ENCODE results near the gene MRPL36.

Gene MRPL36

GRCh38 chr5:1762883-1763547 lies 36.6 kb downstream of the MRPL36 start:
- no peak for DNase-seq

DNA sequence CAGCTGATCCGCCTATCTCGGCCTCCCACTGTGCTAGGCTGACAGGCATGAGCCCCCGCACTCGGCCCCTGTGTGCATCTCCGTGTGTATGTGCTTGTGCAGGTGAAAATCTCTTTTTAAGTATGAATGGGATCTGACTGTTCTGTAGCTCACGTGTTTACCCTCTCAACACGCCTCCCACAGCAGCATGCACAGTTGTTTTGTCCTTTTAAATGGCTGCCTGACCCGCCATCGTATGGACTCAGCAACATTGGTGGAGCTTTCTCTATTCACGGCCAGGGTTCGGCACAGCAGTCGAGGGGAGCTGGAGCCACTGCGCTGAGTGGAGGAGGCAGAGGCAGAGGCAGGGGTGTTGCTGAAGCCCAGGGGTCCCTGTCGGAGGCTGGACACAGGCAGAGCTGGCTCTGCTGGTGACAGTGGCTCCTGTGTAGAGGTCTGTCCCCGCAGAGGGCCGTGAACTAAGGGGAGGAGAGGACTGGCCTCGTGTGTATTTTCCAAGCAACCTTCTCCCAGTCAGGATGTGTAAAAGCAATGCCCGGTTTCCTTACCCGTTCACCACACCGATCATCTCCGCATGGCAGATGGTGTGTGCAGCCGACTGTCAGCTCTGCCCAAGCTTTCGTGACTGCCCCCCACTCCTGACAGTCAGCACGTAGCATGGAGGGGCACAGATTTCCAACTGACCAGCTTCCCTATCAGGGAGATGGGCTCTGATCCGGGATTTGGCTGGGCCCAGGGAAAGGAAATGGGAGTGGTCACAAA lies 37.3 kb downstream of the MRPL36 start:
- no peak for DNase-seq

DNA sequence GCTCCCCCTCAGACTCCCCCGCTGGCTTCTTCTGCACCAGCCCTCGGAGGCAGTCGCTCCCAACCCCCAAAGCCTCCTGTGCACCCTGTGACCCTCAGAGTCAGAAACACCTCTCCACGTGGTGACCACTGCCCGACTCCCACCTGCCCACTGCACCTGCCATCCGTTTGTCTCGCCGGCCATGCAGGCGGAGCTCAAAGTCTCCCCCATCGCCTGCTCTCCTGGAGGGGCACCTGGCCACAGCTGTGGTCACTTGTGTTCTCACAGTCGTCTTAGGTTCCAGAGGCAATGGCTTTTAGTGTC lies 38.2 kb downstream of the MRPL36 start:
- DNase-seq, result no peak

DNA sequence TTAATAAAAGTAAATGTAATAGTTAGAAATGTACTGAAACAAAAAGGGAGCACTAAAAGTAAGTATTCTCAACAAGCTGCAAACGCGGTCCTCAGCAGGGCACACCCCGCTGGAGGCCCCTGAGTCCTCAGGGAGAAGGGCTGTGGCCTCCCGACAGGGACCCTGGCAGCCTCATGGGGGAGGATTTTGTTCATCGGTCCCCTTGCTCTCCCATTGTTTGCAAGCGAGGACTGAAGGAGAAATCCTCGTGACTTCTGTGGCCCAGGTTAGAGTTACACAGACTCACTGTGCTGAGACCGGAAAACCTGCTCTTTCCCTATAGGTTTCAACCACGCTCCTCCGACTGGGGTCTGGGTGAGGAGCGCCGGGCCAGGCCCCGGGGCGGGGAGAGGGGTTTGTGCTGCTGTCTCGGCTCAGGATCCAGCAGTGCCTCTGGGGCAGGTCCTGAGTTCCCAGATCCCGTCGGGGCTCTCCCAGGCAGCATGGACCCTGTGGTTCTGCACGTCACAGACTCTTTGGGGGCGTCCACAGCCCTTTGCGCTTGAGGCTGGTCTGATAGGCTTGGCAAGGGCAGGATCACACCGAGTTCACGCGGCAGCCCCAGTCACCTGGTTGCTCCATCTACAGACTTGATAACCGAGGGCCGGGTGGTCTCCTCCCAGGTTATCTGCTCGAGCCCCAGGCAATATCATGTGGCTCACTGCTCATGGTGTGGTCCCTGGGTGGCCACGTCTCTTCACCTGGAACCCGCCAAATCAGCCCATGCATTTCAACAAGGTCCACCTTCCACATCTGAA lies 38.8 kb downstream of the MRPL36 start:
- DNase-seq, result no peak

- DNase-seq, result no peak
These were observed 39.4 kb downstream of the MRPL36 start for GRCh38 chr5:1760231-1760630.

DNA sequence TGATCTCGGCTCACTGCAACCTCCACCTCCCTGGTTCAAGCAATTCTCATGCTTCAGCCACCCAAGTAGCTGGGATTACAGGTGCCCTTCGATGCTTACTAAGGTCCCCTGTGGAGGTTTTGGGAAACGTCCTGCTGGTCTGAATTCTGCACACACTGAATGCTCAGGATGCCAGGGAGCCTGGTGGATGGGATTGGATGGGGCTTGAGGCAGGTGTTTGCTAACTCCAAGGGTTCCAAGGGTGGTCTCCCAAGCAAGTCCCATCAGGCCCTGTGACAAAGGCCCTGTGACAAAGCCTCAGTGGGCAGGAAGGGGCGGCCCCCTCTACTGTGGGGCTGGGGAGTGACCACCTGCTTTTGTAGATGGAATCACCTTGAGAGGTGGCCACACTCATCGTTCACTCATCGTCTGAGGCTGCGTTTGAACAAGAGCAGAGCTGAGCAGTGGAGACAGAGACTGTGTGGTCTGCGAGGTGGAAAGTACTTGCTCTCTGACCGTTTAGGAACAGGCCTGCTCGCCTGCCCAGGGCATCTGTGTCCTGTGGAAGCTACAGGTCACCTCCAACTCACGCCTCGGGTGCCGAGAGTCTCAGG lies 40.2 kb downstream of the MRPL36 start:
- no peak for DNase-seq

DNA sequence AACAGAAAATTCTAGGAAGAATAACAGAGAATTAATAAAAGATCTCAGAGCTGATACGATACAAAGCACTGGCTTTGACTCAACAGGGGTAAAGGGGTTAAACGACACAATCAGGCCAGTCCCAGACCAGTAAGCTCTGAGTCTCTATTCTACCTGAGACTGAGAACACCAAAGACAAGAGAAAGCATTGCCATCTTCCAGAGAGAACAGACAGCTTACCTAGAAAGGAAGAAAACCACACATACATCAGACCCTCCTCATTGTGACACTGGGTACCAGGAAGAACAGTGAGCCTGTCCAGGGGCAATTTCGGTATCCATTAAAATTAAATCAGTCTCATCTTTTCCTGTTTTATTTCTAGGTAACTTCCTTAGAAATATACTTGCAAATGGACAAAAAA lies 41.1 kb downstream of the MRPL36 start:
- no peak for DNase-seq

GRCh38 chr5:1757511-1757910 lies 42.1 kb downstream of the MRPL36 start:
- no peak for DNase-seq

DNA sequence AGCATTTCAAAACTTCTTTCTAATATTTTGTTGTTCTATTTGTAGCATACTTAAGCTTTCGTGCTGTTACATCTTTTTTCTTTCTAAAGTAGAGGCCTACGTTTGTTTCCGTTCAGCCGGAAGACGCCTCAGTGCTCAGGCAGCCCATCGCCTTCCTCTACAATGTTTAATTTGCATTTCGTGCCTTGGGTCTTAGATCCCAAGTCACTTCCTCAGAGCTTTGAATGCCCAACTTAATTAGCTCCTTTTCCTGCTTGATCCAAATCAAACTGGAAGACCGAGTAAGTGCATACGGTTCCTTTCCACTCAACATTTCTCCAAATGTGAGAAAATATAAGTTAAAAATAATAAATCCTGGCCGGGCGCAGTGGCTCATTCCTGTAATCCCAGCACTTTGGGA lies 43.2 kb downstream of the MRPL36 start:
- no peak for DNase-seq

- DNase-seq, result no peak
These were observed 44.2 kb downstream of the MRPL36 start for GRCh38 chr5:1755321-1755949.

- no peak for DNase-seq
These were observed 45.0 kb downstream of the MRPL36 start for GRCh38 chr5:1754531-1755220.

DNA sequence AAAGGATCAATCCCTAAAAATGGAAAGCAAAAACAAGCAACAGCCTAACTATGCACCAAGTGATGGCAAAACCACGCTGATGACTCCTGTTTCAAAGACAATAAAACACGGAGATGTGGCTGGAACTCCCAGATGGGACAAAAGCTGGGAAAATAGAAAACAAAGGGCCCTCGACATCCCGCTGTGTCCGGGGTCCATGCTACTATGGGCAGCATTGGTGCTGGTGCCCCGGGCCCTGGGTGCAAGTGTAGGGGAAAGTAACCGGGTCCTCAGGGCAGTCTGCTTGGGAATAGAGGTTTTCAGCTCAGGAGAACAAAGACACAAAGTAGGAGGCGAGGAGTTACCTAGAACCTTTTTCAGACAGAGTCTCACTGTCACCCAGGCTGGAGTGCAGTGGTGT lies 46.1 kb downstream of the MRPL36 start:
- no peak for DNase-seq

- DNase-seq, result no peak
These were observed 46.8 kb downstream of the MRPL36 start for GRCh38 chr5:1752881-1753280.

- DNase-seq, result no peak
These were observed 47.5 kb downstream of the MRPL36 start for GRCh38 chr5:1751864-1752822.

DNA sequence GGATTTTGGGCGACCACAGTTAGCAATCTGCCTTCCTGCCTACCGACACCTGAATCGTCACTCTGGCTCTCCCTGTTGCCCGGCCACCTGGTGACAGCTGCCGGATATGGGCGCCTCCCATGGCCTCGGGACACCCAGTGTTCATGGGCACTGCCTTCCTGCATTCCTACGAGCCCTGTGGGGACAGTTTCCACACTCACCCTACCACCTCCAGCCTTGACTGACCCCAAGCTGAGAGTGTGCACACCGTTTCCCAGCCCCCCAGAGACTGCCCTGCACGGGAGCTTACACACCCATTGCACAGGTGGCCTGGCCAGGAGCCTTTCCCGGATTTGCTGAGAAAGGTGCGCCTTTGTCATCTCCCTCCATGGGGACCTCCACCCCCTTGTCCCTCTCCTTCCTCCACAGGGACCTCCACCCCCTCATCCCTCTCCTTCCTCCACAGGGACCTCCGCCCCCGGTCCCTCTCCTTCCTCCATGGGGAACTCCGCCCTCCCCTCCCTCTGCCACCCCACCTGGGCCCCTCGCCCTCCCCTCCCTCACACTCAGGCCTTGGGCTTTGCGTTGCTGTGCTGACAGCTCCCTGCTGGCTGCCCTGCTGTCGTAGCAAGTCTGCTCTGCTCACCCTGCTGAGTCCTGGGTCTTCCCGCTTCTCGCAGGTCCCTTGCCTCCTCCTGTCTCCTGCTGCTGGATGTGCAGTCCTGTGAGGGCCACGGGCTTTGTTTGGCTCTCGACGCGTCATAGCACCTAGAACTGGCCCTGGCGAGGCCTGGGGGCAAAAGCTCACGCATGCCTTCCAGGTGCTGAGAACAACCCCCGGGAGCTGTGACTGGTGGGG lies 48.4 kb downstream of the MRPL36 start:
- DNase-seq, result no peak

- DNase-seq, result no peak
These were observed 49.2 kb downstream of the MRPL36 start for GRCh38 chr5:1750469-1750868.

DNA sequence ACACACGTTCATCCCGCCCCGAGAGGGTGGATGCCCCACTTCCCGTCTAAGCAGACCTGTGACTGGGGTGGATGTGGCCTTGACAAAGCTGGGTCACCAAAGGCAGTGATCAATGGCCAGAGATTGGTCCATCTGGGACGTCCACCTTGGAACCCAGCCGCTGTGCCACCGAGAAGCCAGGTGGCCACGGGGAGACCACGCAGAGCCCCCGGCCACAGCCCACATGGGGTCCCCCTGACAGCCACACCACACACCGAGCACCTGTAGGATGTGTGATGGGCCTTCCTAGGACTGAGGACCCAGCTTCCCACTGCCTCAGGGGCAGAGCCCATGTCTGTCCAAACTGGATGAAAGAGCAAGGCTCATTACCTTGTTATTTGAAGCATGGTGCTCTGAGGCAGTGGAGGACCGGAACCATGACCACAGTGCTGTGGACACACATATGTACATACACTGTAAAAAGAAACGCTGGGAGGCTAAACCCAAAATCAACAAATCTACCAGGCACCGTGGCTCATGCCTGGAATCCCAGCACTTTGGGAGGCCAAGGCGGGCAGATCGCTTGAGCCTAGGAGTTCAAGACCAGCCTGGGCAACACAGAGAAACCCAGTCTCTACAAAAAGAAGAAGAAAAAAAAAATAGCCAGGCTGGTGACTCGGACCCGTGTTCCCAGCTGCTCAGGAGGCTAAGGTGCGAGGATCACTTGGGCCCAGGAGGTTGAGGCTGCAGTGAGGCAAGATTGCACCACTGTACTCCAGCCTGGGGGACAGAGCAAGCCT lies 50.1 kb downstream of the MRPL36 start:
- DNase-seq, result no peak

DNA sequence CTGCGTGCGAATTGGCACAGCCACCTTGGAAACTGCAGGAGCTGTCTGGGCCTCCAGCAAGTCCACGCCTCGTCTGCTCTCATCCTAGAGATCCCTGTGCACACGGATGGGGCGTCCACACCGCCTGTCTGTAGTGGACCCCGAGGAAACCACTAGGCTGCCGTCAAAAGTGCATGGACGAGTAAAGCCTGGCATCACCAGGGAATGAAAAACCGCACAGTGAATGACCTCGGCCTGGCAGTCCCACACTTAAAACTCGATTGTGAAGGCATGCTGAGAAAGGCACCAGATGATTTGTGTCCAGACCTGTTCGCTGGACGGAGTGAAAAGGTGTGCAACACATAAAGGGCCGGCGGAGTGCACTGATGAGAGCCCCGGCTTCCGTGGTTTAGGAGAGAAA lies 50.8 kb downstream of the MRPL36 start:
- no peak for DNase-seq
